Suprapubic skin (tissue), 4 donors: ENCODE measurements around the gene ASNS. TPM values are rescaled to one million over a fixed set of nuclear protein-coding genes. Genes with fewer than 3 reads are reported as not detected.
A peak's percentile ranks its signal among the peaks of the same experiment; 100 is the strongest.
"Not testable (repeated sequence)": the region's sequence is repeated elsewhere in the genome, so short reads cannot be mapped to it uniquely, and the experiment has no call there.

Source experiments
- DNase-seq, 2 donors: peaks; one replicate each; pipeline ENCODE4 v3.0.0-alpha.2; 2019; ENCODE audit warnings: low spot score in 2 of 2
- H3K27ac ChIP-seq: fragments of 200-600 bp; sonication (generic); one replicate; pipeline ENCODE4 v1.5.1; 2019
- H3K27me3 ChIP-seq: fragments of 200-600 bp; sonication (generic); one replicate; pipeline ENCODE4 v1.5.1; 2019
- H3K36me3 ChIP-seq: fragments of 200-600 bp; sonication (generic); one replicate; pipeline ENCODE4 v1.5.1; 2019
- H3K4me1 ChIP-seq: fragments of 200-600 bp; sonication (generic); one replicate; pipeline ENCODE4 v1.5.1; 2019
- H3K4me3 ChIP-seq: fragments of 200-600 bp; sonication (generic); one replicate; pipeline ENCODE4 v1.5.1; 2019; ENCODE audit warnings: mild to moderate bottlenecking
- H3K9me3 ChIP-seq: fragments of 200-600 bp; sonication (generic); one replicate; pipeline ENCODE4 v1.5.1; 2019
- CTCF ChIP-seq, 2 donors: fragments of 200-600 bp in 1 of 2; fragments of 450-650 bp in 1 of 2; sonication (generic) in 1 of 2; IDR thresholded peaks; one replicate each; pipeline ENCODE4 v1.5.1; 2016 to 2019; ENCODE audit warnings: antibody characterized with exemption in 2 of 2, mild to moderate bottlenecking in 1 of 2, moderate library complexity in 1 of 2
- EP300 ChIP-seq: sonication (generic); formaldehyde crosslinking; IDR thresholded peaks from one replicate; pipeline ENCODE4 v1.6.1; 2017; ENCODE audit warnings: antibody characterized with exemption
- POLR2A ChIP-seq, 2 donors: fragments of 450-650 bp; IDR thresholded peaks; one replicate each; pipeline ENCODE4 v1.6.1; 2017; ENCODE audit warnings: antibody characterized with exemption in 2 of 2, mild to moderate bottlenecking in 2 of 2, moderate library complexity in 2 of 2
- POLR2AphosphoS5 ChIP-seq, 3 donors: sonication (generic); formaldehyde crosslinking; IDR thresholded peaks; one replicate each; pipeline ENCODE4 v1.6.1; 2017; ENCODE audit warnings: antibody characterized with exemption in 3 of 3
- WGBS: methylation state at CpG from one replicate; pipeline ENCODE4 v1.1.5; 2018; 5-methylcytosine and 5-hydroxymethylcytosine counted together
- total RNA-seq, 4 donors: library from RNA; depleted of rRNA; stranded (reverse); fragments of >200 nt; gene quantifications; one replicate each; pipeline ENCODE4 v1.1.0, GENCODE V29; 2016

Gene ASNS
- 10 to 100 TPM; 13.2 to 40.2 (median 16.8) TPM for total RNA-seq

- Histone ChIP-seq H3K36me3 (no peaks in the 10 kb centered on the region), H3K9me3 (no peaks in the 10 kb centered on the region), H3K4me1 (peaks cover 16% of the 10 kb centered on the region), H3K4me3 (peak within 1 kb of the TSS; percentile 54), H3K27me3 (no peaks in the 10 kb centered on the region), H3K27ac (no peak within 1 kb of the TSS)
- 2% methylated on average over 21 of the region's 58 CpGs for WGBS
- TF ChIP-seq POLR2A (IDR thresholded peaks at IDR 0.05) (no peak), CTCF (IDR thresholded peaks at IDR 0.05) (no peak), POLR2AphosphoS5 (IDR thresholded peaks at IDR 0.05) (no peak), EP300 (no peak)
- DNase-seq: peak; percentile 91 to 95
Observed at GRCh38 chr7:97872025-97872669, at the start of gene ASNS. TSS of gene ASNS (minus strand) at chr7:97872408. CDS start at chr7:97869156, 3,252 bp downstream.

- H3K27me3 ChIP-seq, H3K4me3 ChIP-seq, DNase-seq, H3K9me3 ChIP-seq, H3K27ac ChIP-seq, H3K36me3 ChIP-seq, H3K4me1 ChIP-seq: not testable (repeated sequence)
- 100% methylated on average over 3 of the region's 4 CpGs for WGBS
Observed at GRCh38 chr7:97921254-97921653, 49.0 kb upstream of the ASNS start.

- not testable (repeated sequence) for H3K27me3 ChIP-seq, H3K4me3 ChIP-seq, H3K36me3 ChIP-seq, H3K9me3 ChIP-seq, H3K27ac ChIP-seq, DNase-seq, H3K4me1 ChIP-seq
- 87% methylated on average over 8 of the region's 8 CpGs for WGBS
Observed at GRCh38 chr7:97915267-97915666, 43.1 kb upstream of the ASNS start.

GRCh38 chr7:97912294-97912693, 40.1 kb upstream of the ASNS start:
- not testable (repeated sequence) for H3K36me3 ChIP-seq, H3K9me3 ChIP-seq, H3K4me3 ChIP-seq, DNase-seq, H3K27me3 ChIP-seq, H3K27ac ChIP-seq, H3K4me1 ChIP-seq
- 86% methylated on average over 5 of the region's 5 CpGs for WGBS

GRCh38 chr7:97896893-97897292, 24.7 kb upstream of the ASNS start:
- not testable (repeated sequence) for H3K36me3 ChIP-seq, DNase-seq, H3K4me3 ChIP-seq, H3K4me1 ChIP-seq, H3K27me3 ChIP-seq, H3K9me3 ChIP-seq, H3K27ac ChIP-seq
- 95% methylated on average over 2 of the region's 2 CpGs for WGBS

- not testable (repeated sequence) for H3K36me3 ChIP-seq, H3K27ac ChIP-seq, H3K27me3 ChIP-seq, H3K4me3 ChIP-seq, DNase-seq, H3K9me3 ChIP-seq, H3K4me1 ChIP-seq
- 62% methylated on average over 4 of the region's 4 CpGs for WGBS
Observed at GRCh38 chr7:97891721-97892120, 19.5 kb upstream of the ASNS start.

- H3K27me3 ChIP-seq, H3K4me1 ChIP-seq, H3K27ac ChIP-seq, H3K9me3 ChIP-seq, H3K36me3 ChIP-seq, DNase-seq, H3K4me3 ChIP-seq: not testable (repeated sequence)
- WGBS: 94% methylated on average over 3 of the region's 3 CpGs
Observed at GRCh38 chr7:97879527-97879926, 7.3 kb upstream of the ASNS start.

GRCh38 chr7:97874894-97875293, 2.7 kb upstream of the ASNS start:
- not testable (repeated sequence) for DNase-seq
- 82% methylated on average over 4 of the region's 4 CpGs for WGBS

GRCh38 chr7:97873606-97874005, 1.4 kb upstream of the ASNS start:
- Histone ChIP-seq H3K27me3 (no peaks in the 10 kb centered on the region), H3K4me1 (peaks cover 16% of the 10 kb centered on the region), H3K4me3 (no peak overlapping the region), H3K9me3 (no peaks in the 10 kb centered on the region), H3K27ac (no peak overlapping the region), H3K36me3 (no peaks in the 10 kb centered on the region)
- TF ChIP-seq POLR2A (IDR thresholded peaks at IDR 0.05) (no peak), EP300 (no peak), CTCF (IDR thresholded peaks at IDR 0.05) (no peak), POLR2AphosphoS5 (IDR thresholded peaks at IDR 0.05) (no peak)
- DNase-seq: no peak
- 73% methylated on average over 3 of the region's 3 CpGs for whole genome bisulfite sequencing

More at GRCh38 chr7:97874894-97875293, 2.7 kb upstream of the ASNS start:
- not testable (repeated sequence) for H3K27ac ChIP-seq, H3K9me3 ChIP-seq, H3K4me3 ChIP-seq, H3K27me3 ChIP-seq, H3K36me3 ChIP-seq
- H3K4me1 ChIP-seq: peaks cover 16% of the 10 kb centered on the region
